ENCODE measurements around the gene KRT71.
"Not testable (repeated sequence)": the region's sequence is repeated elsewhere in the genome, so short reads cannot be mapped to it uniquely, and the experiment has no call there.

The KRT71 gene
- 0 reads per million in 4 experiments for total RNA-seq

DNA sequence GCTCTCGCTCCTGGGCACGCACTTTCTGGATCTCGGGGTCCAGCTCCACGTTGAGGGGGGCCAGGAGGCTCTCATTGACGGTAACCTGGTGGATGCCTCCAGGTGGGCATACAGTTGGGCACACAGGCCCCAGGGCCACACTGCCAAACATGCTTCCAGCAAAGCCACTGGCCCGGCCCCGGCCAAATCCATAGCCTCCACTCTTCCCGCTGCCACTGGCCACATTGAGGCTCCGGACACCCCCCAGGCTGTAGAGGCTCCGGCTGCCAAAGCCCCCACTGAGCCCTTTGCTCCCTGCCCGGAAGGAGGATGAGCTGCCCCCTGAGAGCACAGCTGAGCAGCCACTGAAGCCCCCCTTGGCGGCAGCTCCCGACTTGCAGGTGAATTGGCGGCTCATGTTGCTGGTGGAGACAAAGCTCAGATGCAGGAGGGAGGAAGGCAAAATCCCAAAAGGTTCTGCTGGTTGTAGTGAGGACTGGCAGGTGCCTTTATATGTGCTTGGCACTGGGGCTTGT, at the start of gene KRT71:
KRT71 (minus strand) TSS at position 465 of the 515 bp plus-strand sequence; CDS start at position 397, 68 bp downstream.
- DNase-seq: no peak

DNA sequence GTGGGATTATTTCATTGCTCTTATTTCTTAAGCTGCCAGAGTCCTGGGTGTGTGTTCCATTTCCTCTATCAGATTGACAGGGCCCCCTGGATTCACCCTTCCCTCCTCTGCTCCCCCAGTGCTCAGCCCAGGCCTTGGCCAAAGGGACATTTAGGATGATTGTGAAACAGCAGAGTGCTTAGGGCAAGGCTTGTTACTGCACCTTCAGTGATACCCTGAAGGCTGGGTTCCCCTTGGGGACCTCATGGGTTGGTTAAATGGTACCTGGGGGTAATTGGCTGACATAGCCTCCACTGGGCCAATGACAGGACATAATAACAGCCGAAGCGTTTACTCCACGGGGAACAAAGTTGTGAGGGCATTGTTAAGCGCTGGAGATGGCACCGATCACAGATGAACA, 49.6 kb upstream of the KRT71 start:
- no peak for DNase-seq

DNA sequence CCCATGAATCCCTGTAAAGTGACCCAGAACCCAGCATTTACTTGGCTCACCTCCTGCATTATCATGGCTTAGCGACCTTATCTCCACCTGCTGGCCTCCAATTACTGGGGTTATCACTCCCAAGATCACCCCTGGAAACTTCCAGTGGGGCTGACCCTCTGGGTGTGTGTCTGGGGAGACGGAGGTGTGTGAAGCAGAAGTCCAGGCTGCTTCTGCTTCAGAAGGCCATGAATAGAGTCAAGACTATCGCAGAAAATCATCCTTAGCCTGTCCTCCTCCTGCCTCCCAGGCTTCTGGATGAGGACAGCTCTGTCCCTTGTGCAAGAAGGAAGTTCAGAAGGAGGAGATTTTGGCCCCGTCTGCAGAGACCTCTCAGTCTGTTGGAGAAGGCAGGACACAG, 48.7 kb upstream of the KRT71 start:
- DNase-seq: no peak

DNA sequence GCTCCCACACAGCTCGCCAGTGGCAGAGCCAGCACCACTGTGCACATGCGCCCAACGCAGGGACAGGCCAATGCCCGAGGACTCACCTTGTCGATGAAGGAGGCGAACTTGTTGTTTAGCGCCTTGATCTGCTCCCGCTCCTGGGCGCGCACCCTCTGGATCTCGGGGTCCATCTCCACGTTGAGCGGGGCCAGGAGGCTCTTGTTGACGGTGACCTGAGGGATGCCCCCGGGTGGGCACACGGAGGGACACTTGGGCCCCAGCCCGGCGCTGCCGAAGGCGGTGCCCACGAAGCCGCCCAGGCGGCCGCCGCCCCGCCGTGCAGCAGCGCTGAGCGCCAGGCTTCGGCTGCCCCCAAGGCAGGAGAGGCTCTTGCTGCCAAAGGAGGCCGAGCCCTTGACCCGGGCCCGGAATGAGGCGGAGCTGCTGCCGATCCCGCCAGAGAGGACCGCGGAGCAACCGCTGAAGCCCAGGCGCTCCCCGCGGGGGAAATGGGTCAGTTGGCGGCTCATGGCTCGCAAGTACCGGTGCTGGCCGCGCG, 48.1 kb upstream of the KRT71 start, which contains the start of gene KRT72:
KRT72 (minus strand) TSS at position 523 of the 541 bp plus-strand sequence; CDS start at position 512, 11 bp downstream.
- no peak for DNase-seq

DNA sequence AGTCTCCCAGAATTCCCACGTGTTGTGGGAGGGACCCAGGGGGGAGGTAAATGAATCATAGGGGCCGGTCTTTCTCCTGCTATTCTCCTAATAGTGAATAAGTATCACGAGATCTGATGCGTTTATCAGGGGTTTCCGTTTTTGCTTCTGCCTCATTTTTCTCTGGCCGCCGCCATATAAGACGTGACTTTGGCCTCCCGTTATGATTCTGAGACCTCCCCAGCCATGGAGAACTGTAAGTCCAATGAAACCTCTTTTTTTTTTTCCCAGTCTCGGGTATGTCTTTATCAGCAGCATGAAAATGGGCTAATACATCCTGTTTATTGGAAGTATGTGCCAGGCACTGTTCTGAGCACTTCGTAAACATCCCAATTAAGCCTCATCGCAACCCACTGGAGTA, 47.5 kb upstream of the KRT71 start:
- DNase-seq: no peak

DNA sequence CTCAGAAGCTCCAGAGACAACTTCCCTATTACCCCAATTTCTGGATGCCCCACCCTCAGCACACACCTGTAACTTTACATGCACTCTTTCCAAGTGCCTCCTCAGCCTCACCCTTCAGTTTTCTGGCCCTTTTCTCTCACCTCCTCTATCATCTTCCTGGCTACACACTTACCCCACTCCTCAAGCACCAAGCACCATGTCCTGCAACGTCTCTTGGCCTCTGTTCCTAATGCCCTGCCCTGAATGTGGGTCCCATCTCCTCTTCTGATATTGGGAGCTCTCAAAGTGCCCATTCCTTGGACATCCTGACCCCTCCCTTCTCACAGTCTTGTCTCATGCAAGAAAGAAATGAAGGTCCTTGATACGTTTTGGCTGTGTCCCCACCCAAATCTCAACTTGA, 47.1 kb upstream of the KRT71 start:
- no peak for DNase-seq

DNA sequence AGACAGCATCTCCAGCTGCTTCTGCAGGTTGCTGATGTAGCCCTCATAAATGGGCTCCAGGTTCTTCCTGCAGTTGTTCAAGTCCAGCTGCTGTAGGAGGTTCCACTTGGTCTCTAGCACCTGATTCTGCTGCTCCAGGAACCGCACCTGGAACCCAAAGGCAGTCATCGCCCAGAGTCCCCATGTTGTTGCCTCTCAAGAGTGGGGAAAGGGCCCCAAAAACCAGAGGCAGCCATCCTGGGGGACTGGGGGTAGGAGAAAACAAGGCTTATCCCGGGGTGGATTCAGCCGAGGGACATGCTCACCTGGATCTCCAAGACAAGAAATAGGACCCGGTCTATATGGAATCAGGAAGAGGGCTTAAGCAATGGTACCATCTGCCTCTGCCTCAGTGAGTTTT, 46.0 kb upstream of the KRT71 start:
- no peak for DNase-seq

DNA sequence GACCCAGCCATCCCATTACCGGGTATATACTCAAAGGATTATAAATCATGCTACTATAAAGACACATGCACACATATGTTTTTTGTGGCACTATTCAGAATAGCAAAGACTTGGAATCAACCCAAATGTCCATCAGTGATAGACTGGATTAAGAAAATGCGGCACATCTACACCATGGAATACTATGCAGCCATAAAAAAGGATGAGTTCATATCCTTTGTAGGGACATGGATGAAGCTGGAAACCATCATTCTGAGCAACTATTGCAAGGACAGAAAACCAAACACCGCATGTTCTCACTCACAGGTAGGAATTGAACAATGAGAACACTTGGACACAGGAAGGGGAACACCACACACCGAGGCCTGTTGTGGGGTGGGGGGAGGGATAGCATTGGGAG, 41.3 kb upstream of the KRT71 start:
- not testable (repeated sequence) for DNase-seq

DNA sequence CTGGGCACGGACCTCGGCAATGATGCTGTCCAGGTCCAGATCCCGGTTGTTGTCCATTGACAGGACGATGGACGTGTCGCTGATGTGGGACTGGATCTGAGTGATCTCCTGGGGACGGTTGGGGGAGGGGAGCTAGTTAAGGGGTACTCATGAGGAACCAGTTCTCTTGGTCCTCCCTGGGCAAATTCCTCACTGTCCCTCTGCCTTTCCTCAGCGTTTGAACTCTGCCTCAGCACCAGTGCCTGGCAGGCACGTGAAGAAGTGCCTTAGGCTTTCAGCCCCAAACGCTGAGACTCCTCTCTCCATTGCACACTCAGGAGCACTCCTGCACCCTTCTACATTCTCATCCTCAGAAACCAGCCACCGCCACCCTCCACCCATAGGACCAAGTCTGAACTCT, 38.6 kb upstream of the KRT71 start:
- DNase-seq: no peak

DNA sequence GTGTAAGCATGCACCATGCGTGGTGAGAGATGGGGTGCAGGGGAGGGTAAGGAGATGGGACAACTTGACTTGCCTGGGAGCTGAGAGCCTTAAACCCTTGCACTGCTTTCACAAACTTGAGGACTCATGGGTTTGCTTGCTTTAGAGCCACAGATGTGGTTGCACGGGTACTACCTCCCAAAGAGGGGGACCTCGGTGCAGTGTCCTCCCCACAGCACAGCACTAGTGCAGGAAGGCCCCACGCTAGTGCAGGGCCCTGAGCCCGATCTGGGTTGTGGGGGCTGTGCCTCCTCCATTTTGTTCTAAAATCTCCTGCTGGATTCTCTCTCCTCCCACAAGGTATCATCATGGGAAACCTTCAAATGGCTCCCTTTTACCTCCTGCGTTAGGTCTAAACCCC, 37.1 kb upstream of the KRT71 start:
- DNase-seq: no peak

DNA sequence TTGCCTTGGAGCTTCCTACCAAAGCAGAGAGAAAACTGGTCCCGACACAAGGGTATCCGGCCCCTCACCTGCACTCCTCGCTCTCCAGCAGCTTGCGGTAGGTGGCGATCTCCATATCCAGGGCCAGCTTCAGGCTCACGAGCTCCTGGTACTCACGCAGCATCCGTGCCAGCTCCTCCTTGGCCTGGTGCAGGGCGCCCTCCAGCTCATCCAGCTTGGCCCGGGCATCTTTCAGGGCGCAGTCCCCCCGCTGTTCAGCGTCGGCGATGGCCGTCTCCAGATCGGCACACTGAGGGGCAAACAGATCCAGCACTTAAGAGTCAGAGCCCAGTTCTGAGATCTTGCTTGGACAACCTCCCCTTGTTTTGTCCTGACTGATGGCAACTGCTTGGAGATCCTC, 34.6 kb upstream of the KRT71 start:
- DNase-seq: no peak

DNA sequence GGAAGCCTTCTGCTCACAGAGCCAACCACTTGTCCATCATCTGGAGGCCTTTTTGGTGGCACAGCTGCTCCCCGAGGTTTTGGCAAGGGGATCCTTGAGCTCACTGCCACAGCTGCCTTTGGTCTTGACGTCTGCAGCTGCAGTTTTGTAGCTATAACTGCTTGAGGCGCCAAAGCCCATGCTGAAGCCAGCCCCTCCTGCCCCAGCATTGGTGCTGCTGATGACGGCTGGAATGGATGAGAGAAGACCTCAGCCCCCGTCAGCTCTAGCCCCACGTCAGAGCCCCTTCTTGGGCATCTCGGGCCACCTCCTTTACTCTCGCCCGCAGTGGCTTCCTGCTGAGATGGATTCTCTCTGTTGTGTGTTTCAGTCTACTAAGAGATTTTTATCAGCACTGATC, 33.0 kb upstream of the KRT71 start:
- DNase-seq: peak; percentile 52

DNA sequence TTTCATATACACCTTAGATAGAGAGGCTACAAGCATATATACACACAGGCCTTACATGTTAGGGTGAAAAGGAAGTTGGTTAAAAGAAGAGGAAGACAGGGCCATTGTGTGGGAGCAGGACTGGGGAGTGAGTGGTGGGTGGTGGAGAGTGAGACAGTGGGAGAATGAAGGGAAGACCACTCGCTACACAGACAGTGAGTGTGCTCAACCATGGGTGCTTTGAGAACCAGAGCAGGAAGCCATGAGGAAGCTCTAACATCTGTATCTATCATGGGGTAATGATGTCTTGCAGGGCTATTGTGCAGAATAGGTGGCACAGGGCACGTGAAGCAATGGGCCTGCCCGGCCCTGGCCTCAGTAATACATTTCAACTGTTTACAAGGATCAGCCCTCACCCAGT, 32.1 kb upstream of the KRT71 start:
- no peak for DNase-seq

DNA sequence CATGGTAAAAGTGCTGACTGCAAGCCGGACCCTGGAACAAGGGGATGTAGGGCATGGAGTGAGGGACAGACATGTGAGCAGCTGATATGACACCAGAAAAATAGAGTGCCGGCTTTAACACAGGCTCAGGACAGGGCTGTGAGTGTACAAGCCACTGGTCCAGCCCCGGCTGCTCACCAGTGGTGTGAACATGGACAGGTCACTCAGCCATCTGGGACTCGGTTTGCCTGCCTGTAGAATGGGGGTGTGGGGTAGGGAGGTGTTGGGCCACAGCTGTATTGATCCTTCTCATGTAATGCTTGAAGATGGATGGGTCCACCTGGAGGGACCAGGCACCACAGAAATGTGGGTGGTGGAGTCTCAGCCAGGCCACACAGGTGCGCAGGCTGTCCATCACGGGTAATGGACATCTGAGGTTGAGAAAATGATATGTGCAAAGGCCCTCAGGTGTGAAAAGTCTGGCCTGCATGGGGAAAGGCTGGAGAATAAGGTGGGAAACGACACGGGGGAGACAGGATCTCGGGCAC, 31.3 kb upstream of the KRT71 start:
- no peak for DNase-seq

DNA sequence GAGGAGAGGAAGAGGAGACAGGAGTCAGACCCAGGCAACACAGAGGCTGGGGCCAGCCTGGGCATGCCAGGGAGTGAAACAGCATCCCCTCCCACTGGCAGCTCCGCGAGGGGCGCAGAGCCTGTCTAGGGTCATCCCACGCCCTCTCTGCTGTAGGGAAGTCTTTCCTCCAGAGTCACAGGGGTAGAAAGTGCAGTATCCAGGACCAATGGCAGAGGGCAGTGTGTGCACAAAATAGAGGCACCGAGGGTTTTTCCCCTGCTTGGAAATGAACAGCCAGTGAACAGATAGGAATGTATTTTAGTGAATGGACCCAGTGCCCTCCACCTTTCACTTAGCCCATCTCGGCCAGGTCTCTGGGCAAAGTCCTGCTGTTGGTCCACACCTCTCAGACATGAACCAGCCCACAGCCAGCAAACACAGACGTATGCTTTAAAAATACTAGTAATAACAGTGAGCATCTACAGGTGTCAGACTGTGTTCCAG, 30.1 kb upstream of the KRT71 start:
- DNase-seq: peak; percentile 53

DNA sequence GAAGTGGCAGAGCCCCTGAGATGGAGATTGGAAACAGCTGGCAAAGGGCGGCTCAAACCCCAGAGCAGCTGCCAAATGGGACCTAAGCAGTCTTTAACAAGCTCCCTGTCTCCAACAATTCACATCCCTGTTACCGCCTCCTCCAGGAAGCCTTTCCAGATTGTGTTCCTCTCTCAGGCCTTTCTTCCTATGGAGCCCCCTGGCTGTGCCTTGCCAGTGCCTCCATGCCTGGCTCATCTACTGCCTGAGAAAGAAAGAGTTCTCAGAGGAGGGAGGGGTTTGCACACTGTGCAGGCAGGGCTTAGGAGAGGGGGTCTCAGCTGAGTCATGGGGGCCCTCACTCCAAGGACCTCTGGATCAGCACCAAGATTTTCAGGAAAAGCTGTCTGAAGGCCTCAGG, 29.5 kb upstream of the KRT71 start:
- no peak for DNase-seq

DNA sequence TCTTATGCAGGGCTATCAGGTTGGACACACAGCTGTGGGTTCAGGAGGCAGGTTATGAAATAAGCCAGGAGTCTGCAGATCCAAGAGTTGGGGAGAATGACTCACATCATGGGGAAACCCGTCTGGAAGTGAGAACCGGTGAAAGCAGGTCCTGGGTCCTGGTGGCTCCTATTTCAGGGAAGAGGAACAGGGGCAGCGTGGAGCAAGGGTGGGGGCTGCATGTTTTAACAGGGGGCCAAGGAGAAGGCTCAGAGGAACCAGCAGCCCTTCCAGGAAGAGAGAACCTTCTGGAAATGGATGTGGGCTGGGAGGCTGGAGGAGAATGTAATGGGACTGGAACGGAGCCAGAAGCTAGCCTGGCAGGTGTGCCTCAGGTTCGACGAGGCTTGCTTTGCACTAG, 28.5 kb upstream of the KRT71 start:
- no peak for DNase-seq

DNA sequence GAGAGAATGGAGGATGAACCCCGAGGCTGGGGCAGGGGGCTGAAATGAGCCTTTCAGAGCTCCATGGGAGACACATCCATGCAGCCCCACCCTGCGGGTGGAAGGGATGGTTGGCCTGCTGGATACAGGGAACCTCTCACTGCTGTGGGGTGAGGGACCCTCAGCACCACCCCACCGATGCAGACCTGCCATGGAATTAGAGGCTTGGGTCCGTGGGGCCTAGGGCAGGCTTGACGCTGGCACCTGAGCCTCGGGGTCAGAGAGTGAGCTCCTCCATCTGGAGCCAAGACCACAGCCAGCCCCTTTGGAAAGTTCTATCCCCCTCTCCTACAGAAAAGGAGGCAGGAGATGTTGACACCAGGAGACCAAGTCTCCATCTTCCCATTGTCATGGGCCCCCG, 28.1 kb upstream of the KRT71 start:
- DNase-seq: no peak

DNA sequence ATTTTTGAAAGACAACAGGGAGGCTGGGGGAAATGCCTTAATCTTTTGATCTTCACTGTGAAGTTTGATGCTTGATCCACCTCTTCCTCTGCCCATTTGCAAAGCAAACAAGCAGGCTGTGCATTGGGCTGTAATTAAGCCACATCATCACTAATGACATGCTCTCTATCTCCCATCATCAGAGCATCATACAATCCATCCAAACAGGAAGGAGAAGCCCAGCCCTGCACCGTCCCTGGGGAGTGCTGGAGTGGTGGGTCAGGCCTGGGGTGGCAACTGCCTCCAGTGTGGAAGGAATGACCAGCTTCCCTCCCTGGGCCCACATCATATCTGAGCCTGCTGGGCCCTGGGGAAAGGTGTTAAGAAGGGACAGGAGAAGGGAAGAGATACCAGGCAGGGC, 27.6 kb upstream of the KRT71 start:
- no peak for DNase-seq

DNA sequence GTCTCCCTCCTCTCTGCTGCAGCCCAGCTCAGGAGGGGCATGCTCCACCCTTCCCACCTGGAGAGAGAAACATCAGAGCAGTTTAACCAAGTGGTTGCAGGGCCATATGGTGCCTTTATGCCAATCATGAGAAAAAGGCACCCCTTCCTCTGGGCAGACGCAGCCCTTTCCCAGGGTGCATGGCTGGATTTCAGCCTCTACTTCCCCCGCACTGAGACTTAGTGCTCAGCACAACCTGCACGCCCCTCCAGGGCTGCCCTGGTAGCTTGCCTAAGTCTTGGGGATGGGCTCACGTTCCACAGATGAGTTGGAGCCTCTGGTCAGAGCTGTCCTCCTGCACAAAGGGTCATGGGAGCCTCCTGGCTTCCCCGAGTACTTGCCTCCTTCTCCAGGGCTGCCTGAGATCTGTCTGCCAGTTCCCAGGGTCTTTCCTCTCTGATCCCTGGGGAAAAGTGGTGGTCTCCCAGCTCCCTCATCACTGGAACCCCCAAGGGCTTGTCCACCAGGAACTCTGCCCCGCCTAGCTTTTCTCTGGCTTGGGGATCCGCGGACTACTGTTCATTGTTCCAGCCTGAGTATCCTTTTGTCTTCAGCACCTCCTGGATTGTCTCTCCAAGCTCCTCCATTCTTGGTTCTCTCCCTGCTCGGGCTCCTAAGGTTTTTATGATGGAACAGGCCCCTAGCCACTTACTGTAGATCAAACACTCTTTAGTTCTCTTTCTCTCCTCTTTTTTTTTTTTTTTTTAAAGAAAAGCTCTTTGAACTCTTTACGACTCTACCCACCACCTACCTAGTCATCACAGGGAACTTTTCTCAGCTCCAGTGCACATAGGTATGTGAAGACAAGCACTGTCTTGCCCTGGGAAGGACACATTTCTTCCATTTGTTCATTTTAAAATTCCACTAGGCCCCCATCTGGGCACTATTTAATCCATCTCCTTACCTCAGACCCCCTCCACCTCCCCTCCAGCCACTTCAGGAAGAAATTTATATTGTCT, 26.8 kb upstream of the KRT71 start:
- no peak for DNase-seq

DNA sequence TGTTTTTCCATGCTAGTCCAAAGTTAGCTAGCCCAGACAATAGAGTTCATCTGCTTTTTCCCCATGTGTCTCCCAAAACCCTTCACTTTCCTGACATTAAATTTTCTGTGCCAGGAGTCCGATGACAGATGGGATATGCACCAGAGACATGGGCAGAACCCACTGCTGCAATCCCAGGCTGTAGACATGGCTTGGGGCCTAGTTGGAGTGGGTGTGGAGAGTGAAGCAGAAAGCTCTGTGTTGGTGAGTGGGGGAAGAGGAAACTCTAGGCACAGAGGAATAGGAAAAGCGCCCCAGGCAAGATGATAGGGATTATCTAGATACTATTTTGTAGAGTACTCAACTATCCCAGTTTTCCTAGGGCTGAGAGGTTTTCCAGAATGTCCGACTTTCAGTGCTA, 25.5 kb upstream of the KRT71 start:
- DNase-seq: no peak

DNA sequence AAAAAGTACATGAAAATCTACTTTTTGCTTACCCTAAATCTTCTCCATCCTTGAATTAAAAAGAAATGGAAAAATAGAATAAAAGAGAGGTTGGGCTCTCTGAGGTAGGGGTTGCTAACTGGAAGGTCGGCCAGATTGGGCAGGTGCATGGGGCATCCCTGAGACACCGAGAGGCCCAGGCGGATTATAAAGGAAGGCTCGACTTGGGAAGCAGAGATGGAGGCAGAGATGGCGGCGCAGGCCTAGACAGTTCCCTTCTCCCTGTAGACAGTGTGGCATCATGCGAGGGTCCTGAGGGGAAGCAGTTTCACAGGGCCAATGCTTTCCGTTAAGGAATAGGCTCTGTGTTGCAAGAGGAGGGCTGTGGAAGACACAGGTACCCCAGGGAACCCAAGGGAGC, 24.4 kb upstream of the KRT71 start:
- no peak for DNase-seq

DNA sequence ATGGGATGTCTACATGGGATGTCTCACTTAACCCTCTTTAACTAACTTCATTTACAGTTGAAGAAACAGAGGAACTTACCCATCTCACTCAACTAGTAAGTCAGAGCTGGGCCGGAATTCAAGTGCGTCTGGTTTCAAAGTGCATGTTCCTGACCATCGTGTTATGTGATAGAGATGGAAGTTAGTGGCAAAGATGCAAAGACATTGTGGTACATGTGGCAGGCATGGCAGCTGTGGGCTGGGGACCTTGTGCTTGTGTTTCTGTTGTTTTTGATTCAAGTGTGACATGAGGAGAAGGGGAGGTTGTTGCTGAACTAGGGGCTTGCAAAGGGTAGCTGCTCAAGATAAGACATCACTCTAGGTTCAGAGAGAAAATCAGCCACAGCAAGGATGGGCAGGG, 23.0 kb upstream of the KRT71 start:
- DNase-seq: no peak

DNA sequence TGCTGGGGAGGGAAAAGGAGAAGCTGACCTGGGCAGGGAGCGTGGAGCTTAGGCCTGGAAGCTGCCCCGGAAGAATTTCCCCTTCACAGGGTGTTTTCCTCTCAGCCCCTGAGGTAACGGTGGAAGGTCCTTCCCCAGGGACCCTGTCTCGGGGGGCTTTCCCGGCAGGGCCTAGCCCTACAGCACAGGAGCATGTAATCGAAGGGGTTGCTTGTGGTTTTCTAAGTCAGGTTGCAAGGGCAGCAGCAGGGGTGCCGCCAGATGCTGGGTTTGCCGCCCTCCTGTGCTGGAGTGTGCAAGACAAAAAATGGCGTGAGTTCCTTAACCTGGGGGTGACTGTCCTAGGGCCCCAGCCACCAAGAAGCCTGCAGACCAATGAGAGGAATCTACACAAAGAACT, 22.3 kb upstream of the KRT71 start:
- DNase-seq: no peak

All from effector CD8-positive, alpha-beta T cell (primary cell).